Endothelial cell of umbilical vein (primary cell): ENCODE measurements around the gene TRPV2. TPM values are rescaled to one million over a fixed set of nuclear protein-coding genes. Genes with fewer than 3 reads are reported as not detected.
A peak's percentile ranks its signal among the peaks of the same experiment; 100 is the strongest.

Experiments used
- Bru-seq: library from RNA; stranded (reverse); fragments of 400-500 nt; gene quantifications from one replicate; lab custom pipeline; 2021; lab: Mats Ljungman, UMichigan
- BruChase-seq, 2 experiments: library from RNA; stranded (reverse); fragments of 400-500 nt; gene quantifications; one replicate each; lab custom pipeline; 2021; lab: Mats Ljungman, UMichigan
- BruUV-seq: library from RNA; stranded (reverse); fragments of 400-500 nt; replicated peaks from 2 replicates; lab custom pipeline; 2021; lab: Mats Ljungman, UMichigan
- CTCF ChIA-PET: fragments of 300-600, 350-600 bp; sonication (Branson Sonifier 250); formaldehyde crosslinking; loops from one replicate; lab custom pipeline; 2021; ENCODE audit warnings: antibody characterized with exemption, inconsistent platforms; lab: Charles Lee
- POLR2A ChIA-PET: fragments of 300-600, 350-600 bp; sonication (Branson Sonifier 250); formaldehyde crosslinking; loops from one replicate; lab custom pipeline; 2021; ENCODE audit warnings: antibody characterized with exemption, inconsistent platforms; lab: Charles Lee
- DNase-seq: peaks from one replicate; pipeline ENCODE4 v3.0.0-alpha.2; 2011; ENCODE audit warnings: low read depth, low spot score
- FAIRE-seq: peaks from 2 replicates; lab custom pipeline; 2011; peaks lifted over from hg19 to GRCh38; lab: Jason Lieb, UNC
- H2AFZ ChIP-seq: 2 replicates; pipeline ENCODE4 v1.6.0; 2012; ENCODE audit warnings: low read depth, low read length, control low read depth, inconsistent platforms
- H3K27ac ChIP-seq: 2 replicates; pipeline ENCODE4 v1.5.1; 2011; ENCODE audit warnings: low read depth, mild to moderate bottlenecking, control low read depth, low read length, moderate library complexity; ENCODE audit not compliant: insufficient read depth
- H3K27me3 ChIP-seq, 2 experiments: 2 replicates each; pipeline versions ENCODE4 v1.6.0 to v1.6.1; 2011; ENCODE audit warnings: low read length in 2 of 2, mixed read lengths in 1 of 2; ENCODE audit not compliant: control insufficient read depth in 2 of 2, insufficient read depth in 2 of 2
- H3K36me3 ChIP-seq, 2 experiments: 2 replicates in 1 of 2; 3 replicates in 1 of 2; pipeline ENCODE4 v1.5.1; 2011; ENCODE audit warnings: low read length in 2 of 2, mild to moderate bottlenecking in 1 of 2, moderate library complexity in 1 of 2; ENCODE audit not compliant: control insufficient read depth in 2 of 2, insufficient read depth in 2 of 2; ENCODE audit errors: extremely low read depth in 1 of 2
- H3K4me1 ChIP-seq: 3 replicates; pipeline ENCODE4 v1.5.1; 2011; ENCODE audit warnings: mild to moderate bottlenecking, low read length; ENCODE audit not compliant: control insufficient read depth, insufficient read depth; ENCODE audit errors: extremely low read depth
- H3K4me2 ChIP-seq: 2 replicates; pipeline ENCODE4 v1.6.1; 2011; ENCODE audit warnings: low read length, control low read depth, mixed read lengths; ENCODE audit not compliant: insufficient read depth
- H3K4me3 ChIP-seq, 3 experiments: fragments of 200-600 bp in 1 of 3; sonication (generic), shearing (Covaris generic) in 1 of 3; replicated peaks in 1 of 3; 2 replicates each; pipeline ENCODE4 v1.5.1; 2011 to 2016; ENCODE audit warnings: control low read depth in 3 of 3, low read length in 3 of 3, mild to moderate bottlenecking in 2 of 3, inconsistent platforms in 1 of 3, low read depth in 1 of 3, moderate library complexity in 1 of 3; ENCODE audit not compliant: insufficient read depth in 1 of 3
- H3K79me2 ChIP-seq: 2 replicates; pipeline ENCODE4 v1.6.0; 2012; ENCODE audit warnings: low read length, inconsistent platforms; ENCODE audit not compliant: control insufficient read depth, insufficient read depth
- H3K9ac ChIP-seq: replicated peaks from 2 replicates; pipeline ENCODE3; 2011; ENCODE audit warnings: low read length, control low read depth; ENCODE audit not compliant: insufficient read depth; ENCODE audit errors: extremely low read depth
- H3K9me1 ChIP-seq: replicated peaks from 3 replicates; pipeline ENCODE4 v1.6.0; 2011; ENCODE audit warnings: mild to moderate bottlenecking, low read length; ENCODE audit not compliant: control insufficient read depth, insufficient read depth; ENCODE audit errors: extremely low read depth
- H3K9me3 ChIP-seq: replicated peaks from 2 replicates; pipeline ENCODE4 v1.5.1; 2012; ENCODE audit warnings: low read length, inconsistent platforms; ENCODE audit not compliant: control insufficient read depth, insufficient read depth
- H4K20me1 ChIP-seq: replicated peaks from 2 replicates; pipeline ENCODE3; 2011; ENCODE audit warnings: mild to moderate bottlenecking, low read length; ENCODE audit not compliant: control insufficient read depth, insufficient read depth; ENCODE audit errors: extremely low read depth
- CTCF ChIP-seq, 2 donors: IDR thresholded peaks; 1 replicate in 1 of 2; 2 replicates in 1 of 2; pipeline ENCODE4 v1.5.1; 2011; ENCODE audit warnings: low read length in 2 of 2, mild to moderate bottlenecking in 2 of 2, moderate library complexity in 2 of 2, control low read depth in 1 of 2, inconsistent platforms in 1 of 2, low read depth in 1 of 2; ENCODE audit not compliant: insufficient read depth in 1 of 2; ENCODE audit errors: extremely low read depth in 1 of 2
- EZH2 ChIP-seq: IDR thresholded peaks from 2 replicates; pipeline ENCODE4 v1.6.1; 2012; ENCODE audit warnings: borderline replicate concordance, low read depth, mild to moderate bottlenecking, moderate library complexity, low read length, inconsistent platforms; ENCODE audit not compliant: severe bottlenecking
- GATA2 ChIP-seq: IDR thresholded peaks from 2 replicates; pipeline ENCODE4 v1.7.0; 2011; ENCODE audit warnings: low read depth, mild to moderate bottlenecking, moderate library complexity, mixed read lengths, low read length; ENCODE audit not compliant: insufficient read length, insufficient read depth
- JUN ChIP-seq: IDR thresholded peaks from 2 replicates; pipeline ENCODE4 v1.6.1; 2011; ENCODE audit warnings: borderline replicate concordance, low read depth; ENCODE audit not compliant: insufficient read length, insufficient read depth
- MAX ChIP-seq: IDR thresholded peaks from 2 replicates; pipeline ENCODE4 v1.6.1; 2011; ENCODE audit not compliant: insufficient read depth, insufficient read length
- MYC ChIP-seq: IDR thresholded peaks from one replicate; pipeline ENCODE4 v1.6.1; 2011; ENCODE audit warnings: mild to moderate bottlenecking, low read depth, low read length
- POLR2A ChIP-seq: IDR thresholded peaks from 2 replicates; pipeline ENCODE4 v1.6.1; 2012; ENCODE audit warnings: low read depth, mild to moderate bottlenecking, control low read depth, low read length
- dilution Hi-C: fragments of 300-500 bp; cut with MboI; formaldehyde crosslinking; loops from one replicate; pipeline ENCODE4 v1.15.0; 2019; ENCODE audit warnings: low sequenced_read_pairs; ENCODE audit not compliant: extremely low pct_ligation_motif_present
- intact Hi-C: fragments of 100-400 bp; cut with micrococcal nuclease; formaldehyde crosslinking; loops from one replicate; pipeline ENCODE4 v1.10.0; 2022
- long read RNA-seq: library from polyadenylated mRNA; stranded (forward); transcript quantifications from one replicate; pipeline ENCODE4 v2.0.0, GENCODE V29; 2021
- polyA minus RNA-seq, 3 experiments: library from RNA; depleted of rRNA, polyadenylated mRNA; stranded (reverse); fragments of >200 nt; gene quantifications; 1 replicate in 1 of 3; 2 replicates in 2 of 3; pipeline ENCODE4 v1.2.3, GENCODE V29; 2011
- polyA plus RNA-seq, 4 experiments: library from polyadenylated mRNA; depleted of rRNA in 3 of 4; stranded (reverse) in 3 of 4; unstranded in 1 of 4; fragments of >200 nt; gene quantifications; 2 replicates each; pipeline versions ENCODE4 v1.2.1 to v1.2.3, GENCODE V29; 2011 to 2012; ENCODE audit warnings: missing spikeins in 1 of 4
- total RNA-seq: library from RNA; stranded (reverse); gene quantifications from 2 replicates; pipeline ENCODE4 v1.2.3, GENCODE V29; 2021

TRPV2 gene
- 6.7 and 10.6 TPM in 2 replicates for total RNA-seq
- 3.3 and 4.2 TPM in 2 replicates for polyA plus RNA-seq
- polyA plus RNA-seq (2011; cell fraction: cytosol; rRNA removed): 3.5 and 4.2 TPM in 2 replicates
- polyA plus RNA-seq (2011; cell fraction: nucleus; rRNA removed): 4.1 and 5.2 TPM in 2 replicates
- 19.7 and 28.7 TPM in 2 replicates for polyA plus RNA-seq (2012)
- polyA minus RNA-seq: 4.2 and 6.1 TPM in 2 replicates
- polyA minus RNA-seq (2011; cell fraction: cytosol; rRNA and poly(A)+ RNA removed): not detected
- 1.3 and 1.5 TPM in 2 replicates for polyA minus RNA-seq (2011; cell fraction: nucleus; rRNA and poly(A)+ RNA removed)
- Bru-seq, nascent RNA: percentile 26 among the genes with signal in this experiment
- BruChase-seq, experiment 1, labeled RNA remaining after a 6-hour chase: percentile 28 among the genes with signal in this experiment
- percentile 31 among the genes with signal in this experiment for BruChase-seq, experiment 2, labeled RNA remaining after a 2-hour chase
- long read RNA-seq, partial matches to known transcripts: 1 of 7 reads
- long read RNA-seq, other reads (novel, unspliced or antisense): 4 of 7 reads

DNA sequence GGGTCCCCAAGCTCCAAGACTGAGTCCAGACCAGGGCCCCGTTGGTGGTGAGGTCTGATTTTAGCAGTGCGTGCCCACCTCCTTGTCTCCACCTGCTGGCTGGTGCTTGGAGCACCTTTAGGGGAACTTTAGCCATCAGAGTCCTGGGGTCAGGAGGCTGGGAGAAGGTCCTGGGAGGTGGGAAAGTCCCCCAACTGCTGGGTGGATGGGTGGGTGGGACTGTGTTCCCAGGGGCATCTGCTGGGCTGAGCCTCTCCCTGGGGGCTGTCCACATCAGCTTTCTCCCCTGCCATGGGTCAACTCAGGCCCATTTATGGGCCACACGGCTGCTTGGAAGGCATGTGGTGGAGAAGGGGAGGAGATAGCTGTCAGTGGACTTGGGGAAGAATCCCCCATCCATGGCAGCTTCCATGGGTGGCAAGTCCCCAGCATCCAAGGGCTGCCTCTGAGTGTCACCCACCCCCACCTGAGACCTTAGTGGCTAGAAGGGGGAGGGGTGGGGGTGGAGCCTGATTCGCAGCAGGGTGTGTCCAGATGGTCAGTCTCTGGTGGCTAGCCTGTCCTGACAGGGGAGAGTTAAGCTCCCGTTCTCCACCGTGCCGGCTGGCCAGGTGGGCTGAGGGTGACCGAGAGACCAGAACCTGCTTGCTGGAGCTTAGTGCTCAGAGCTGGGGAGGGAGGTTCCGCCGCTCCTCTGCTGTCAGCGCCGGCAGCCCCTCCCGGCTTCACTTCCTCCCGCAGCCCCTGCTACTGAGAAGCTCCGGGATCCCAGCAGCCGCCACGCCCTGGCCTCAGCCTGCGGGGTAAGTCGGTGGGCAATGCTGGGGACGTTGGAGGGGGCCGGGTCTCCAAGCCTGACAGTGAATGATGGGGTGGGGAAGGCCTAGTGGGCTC lies at the start of gene TRPV2:
TSS of gene TRPV2 (plus strand) at position 541 of the 894 bp plus-strand sequence. CDS start 2,098 bp downstream, outside the sequence.
- H3K4me3 ChIP-seq: no peak within 1 kb of the TSS
- no peaks in the 10 kb centered on the region for H3K27me3 ChIP-seq
- intact Hi-C loops: loop anchor here (10.0 kb wide), 1 partner anchor 50 kb away; no protein-coding TSS in a partner anchor
- no peak for DNase-seq
- dilution Hi-C loops: no loop called here
- FAIRE-seq: no peak
- TF ChIP-seq GATA2 (no peak), EZH2 (no peak), CTCF (IDR thresholded peaks at IDR 0.05; ENCODE audit: extremely low read depth in 1 of 2, insufficient read depth in 1 of 2, low read depth in 1 of 2, low read length in 2 of 2) (peak in 1 of 2 donors; percentile 13), JUN (no peak), MYC (no peak), POLR2A (no peak), MAX (no peak)
- no peak within 1 kb of the TSS for H3K27ac ChIP-seq
- ChIA-PET POLR2A (no interaction called here), CTCF (interaction anchor here (0.8 to 1.6 kb wide), 6 partner anchors 13 to 62 kb away, joined by 3 to 7 read pairs (median 3); partner anchors contain the start of gene CENPV)
- no peak within 1 kb of the TSS for H3K9ac ChIP-seq
- no TSS peak for BruUV-seq
- no peaks in the 10 kb centered on the region for H3K36me3 ChIP-seq
- peak within 1 kb of the TSS; percentile 77 for H2AFZ ChIP-seq
- no peaks in the 10 kb centered on the region for H3K9me1 ChIP-seq
- no peak within 1 kb of the TSS for H3K4me2 ChIP-seq
- no peaks in the 10 kb centered on the region for H3K79me2 ChIP-seq
- H4K20me1 ChIP-seq: no peaks in the 10 kb centered on the region
- H3K9me3 ChIP-seq: no peaks in the 10 kb centered on the region
- peaks cover 23% of the 10 kb centered on the region for H3K4me1 ChIP-seq
